Kidney (tissue), 14 donors: ENCODE measurements around the gene CCDC88C. TPM values are rescaled to one million over a fixed set of nuclear protein-coding genes. Genes with fewer than 3 reads are reported as not detected.
A peak's percentile ranks its signal among the peaks of the same experiment; 100 is the strongest.

Experiments
- DNase-seq, 5 donors: peaks; one replicate each; pipeline ENCODE4 v3.0.0-alpha.2; 2013 to 2020
- FAIRE-seq: peaks from 2 replicates; lab custom pipeline; 2012; peaks lifted over from hg19 to GRCh38; lab: Jason Lieb, UNC
- H3K27ac ChIP-seq, 2 donors: one replicate each; pipeline ENCODE4 v1.7.0; 2013; ENCODE audit warnings: low read depth in 2 of 2, low read length in 2 of 2, inconsistent platforms in 1 of 2
- H3K27me3 ChIP-seq: one replicate; pipeline ENCODE4 v1.7.1; 2013; ENCODE audit warnings: low read length, inconsistent platforms; ENCODE audit not compliant: control insufficient read depth, insufficient read depth
- H3K36me3 ChIP-seq, 3 donors: one replicate each; pipeline versions ENCODE4 v1.7.0 to v1.7.1; 2013; ENCODE audit warnings: low read length in 3 of 3, control low read depth in 1 of 3, inconsistent platforms in 1 of 3; ENCODE audit not compliant: insufficient read depth in 3 of 3, control insufficient read depth in 2 of 3
- H3K4me1 ChIP-seq, 3 donors: one replicate each; pipeline versions ENCODE4 v1.7.0 to v1.7.1; 2013; ENCODE audit warnings: low read length in 3 of 3, inconsistent platforms in 1 of 3, low read depth in 1 of 3; ENCODE audit not compliant: control insufficient read depth in 2 of 3, insufficient read depth in 2 of 3
- H3K4me3 ChIP-seq, 3 donors: one replicate each; pipeline versions ENCODE4 v1.7.0 to v1.8.1; 2013; ENCODE audit warnings: low read length in 3 of 3, control low read depth in 1 of 3, inconsistent platforms in 1 of 3
- H3K9ac ChIP-seq, 3 donors: one replicate each; pipeline versions ENCODE4 v1.7.0 to v1.7.1; 2013; ENCODE audit warnings: low read length in 3 of 3, control low read depth in 1 of 3, inconsistent platforms in 1 of 3
- H3K9me3 ChIP-seq, 3 donors: one replicate each; pipeline versions ENCODE4 v1.7.0 to v1.7.1; 2013; ENCODE audit warnings: low read length in 3 of 3, control low read depth in 1 of 3, inconsistent platforms in 1 of 3; ENCODE audit not compliant: control insufficient read depth in 2 of 3, insufficient read depth in 1 of 3
- intact Hi-C: fragments of 100-400 bp; cut with DNase I; formaldehyde crosslinking; loops from one replicate; pipeline ENCODE4 v1.11.1; 2022
- polyA plus RNA-seq: library from polyadenylated mRNA; stranded (reverse); fragments of 350-450 nt; fragmentation: Illumina TruSeq; extraction: RNeasy Lipid Tissue Mini Kit (QIAGEN cat#74804); gene quantifications from one replicate; pipeline ENCODE4 v1.2.3, GENCODE V29; 2014; ENCODE audit warnings: low read depth, low replicate concordance; ENCODE audit not compliant: insufficient read depth
- total RNA-seq: library from RNA; stranded (reverse); fragmentation: NEBNext Ultra II Directional; extraction: Animal tissue kit (Norgen Biotek cat#: 25700); gene quantifications from one replicate; pipeline ENCODE4 v1.2.1, GENCODE V29; 2021
- TF ChIP-seq, protein P1 (sequence below): IDR thresholded peaks from 3 replicates; pipeline ENCODE4 v1.5.1; 2012; ENCODE audit warnings: mild to moderate bottlenecking, moderate library complexity, borderline replicate concordance; ENCODE audit not compliant: insufficient read depth; ENCODE audit errors: extremely low read depth
- donor health status: control.
- donor health status: control.
- donor health status: control.
- donor health status: control.
- donor health status: control.
- donor health status: DM: yes; HTN: yes; CAD: no.
- donor health status: Normal renal cell carcinoma (clear cell type).

The CCDC88C gene
- total and polyA plus RNA-seq, 2 donors from 2014 or later: 6.6 to 32.8 TPM

DNA sequence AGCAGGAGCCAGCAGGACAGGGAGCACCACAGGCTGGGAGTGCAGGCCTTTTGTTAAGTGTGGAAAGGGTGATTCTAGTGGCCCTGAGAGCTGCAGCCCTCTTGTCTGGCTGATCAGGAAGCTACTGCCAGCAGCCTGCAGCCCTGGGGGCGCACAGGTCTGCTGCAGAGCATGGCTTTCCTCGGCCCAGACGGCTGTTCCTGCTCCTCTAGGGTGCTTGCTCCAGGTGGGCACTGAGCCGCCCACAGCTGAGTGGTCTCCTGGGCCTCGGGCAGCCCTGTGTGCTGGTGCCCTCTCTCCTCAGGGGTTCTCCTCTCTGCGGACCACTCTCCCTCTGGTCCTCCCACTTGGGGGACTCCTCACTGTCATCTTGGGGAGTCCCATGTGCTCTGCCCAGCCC is 18.9 kb downstream of the CCDC88C start:
- Histone ChIP-seq H3K4me3 (no peak overlapping the region), H3K27me3 (no peaks in the 10 kb centered on the region), H3K9ac (no peak overlapping the region), H3K9me3 (no peaks in the 10 kb centered on the region), H3K4me1 (peaks cover 7 to 27% (median 8%) of the 10 kb centered on the region in 3 donors), H3K36me3 (no peaks in the 10 kb centered on the region), H3K27ac (no peak overlapping the region)
- TF ChIP-seq, protein P1, sequence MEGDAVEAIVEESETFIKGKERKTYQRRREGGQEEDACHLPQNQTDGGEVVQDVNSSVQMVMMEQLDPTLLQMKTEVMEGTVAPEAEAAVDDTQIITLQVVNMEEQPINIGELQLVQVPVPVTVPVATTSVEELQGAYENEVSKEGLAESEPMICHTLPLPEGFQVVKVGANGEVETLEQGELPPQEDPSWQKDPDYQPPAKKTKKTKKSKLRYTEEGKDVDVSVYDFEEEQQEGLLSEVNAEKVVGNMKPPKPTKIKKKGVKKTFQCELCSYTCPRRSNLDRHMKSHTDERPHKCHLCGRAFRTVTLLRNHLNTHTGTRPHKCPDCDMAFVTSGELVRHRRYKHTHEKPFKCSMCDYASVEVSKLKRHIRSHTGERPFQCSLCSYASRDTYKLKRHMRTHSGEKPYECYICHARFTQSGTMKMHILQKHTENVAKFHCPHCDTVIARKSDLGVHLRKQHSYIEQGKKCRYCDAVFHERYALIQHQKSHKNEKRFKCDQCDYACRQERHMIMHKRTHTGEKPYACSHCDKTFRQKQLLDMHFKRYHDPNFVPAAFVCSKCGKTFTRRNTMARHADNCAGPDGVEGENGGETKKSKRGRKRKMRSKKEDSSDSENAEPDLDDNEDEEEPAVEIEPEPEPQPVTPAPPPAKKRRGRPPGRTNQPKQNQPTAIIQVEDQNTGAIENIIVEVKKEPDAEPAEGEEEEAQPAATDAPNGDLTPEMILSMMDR: no peak
- no peak for FAIRE-seq
- DNase-seq: no peak
- intact Hi-C loops: no loop called here

DNA sequence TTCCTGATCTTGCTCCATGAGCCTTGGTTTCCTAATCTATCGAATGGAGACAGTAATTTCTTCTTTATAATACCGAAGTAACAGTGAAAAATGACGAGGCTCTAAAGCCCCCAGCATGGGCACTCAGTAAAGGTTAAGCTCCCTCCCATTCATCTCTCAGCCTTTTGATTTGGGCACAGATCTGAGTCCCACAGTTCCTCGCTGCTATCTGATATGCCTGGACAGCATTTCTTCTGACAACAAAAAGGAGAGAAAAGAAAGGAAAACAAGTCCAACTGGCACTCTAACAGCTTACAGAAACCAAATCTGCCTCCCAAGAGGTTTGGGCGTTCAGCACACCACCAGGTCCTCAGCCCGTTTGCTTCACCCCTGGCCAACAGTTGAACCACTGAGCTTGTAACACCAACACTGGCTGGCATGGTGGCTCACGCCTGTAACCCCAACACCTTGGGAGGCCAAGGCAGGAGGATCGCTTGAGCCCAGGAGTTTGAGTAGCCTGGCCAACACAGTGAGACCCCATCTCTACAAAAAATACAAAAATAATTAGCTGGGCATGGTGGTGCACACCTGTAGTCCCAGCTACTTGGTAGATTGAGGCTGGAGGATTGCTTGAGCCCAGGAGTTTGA is 19.5 kb downstream of the CCDC88C start:
- Histone ChIP-seq H3K27ac (no peak overlapping the region), H3K36me3 (no peaks in the 10 kb centered on the region), H3K9me3 (no peaks in the 10 kb centered on the region), H3K9ac (no peak overlapping the region), H3K4me1 (peaks cover 7 to 26% (median 8%) of the 10 kb centered on the region in 3 donors), H3K27me3 (no peaks in the 10 kb centered on the region), H3K4me3 (no peak overlapping the region)
- DNase-seq (no peak), FAIRE-seq (no peak)
- intact Hi-C loops: no loop called here
- TF ChIP-seq, protein P1: no peak

DNA sequence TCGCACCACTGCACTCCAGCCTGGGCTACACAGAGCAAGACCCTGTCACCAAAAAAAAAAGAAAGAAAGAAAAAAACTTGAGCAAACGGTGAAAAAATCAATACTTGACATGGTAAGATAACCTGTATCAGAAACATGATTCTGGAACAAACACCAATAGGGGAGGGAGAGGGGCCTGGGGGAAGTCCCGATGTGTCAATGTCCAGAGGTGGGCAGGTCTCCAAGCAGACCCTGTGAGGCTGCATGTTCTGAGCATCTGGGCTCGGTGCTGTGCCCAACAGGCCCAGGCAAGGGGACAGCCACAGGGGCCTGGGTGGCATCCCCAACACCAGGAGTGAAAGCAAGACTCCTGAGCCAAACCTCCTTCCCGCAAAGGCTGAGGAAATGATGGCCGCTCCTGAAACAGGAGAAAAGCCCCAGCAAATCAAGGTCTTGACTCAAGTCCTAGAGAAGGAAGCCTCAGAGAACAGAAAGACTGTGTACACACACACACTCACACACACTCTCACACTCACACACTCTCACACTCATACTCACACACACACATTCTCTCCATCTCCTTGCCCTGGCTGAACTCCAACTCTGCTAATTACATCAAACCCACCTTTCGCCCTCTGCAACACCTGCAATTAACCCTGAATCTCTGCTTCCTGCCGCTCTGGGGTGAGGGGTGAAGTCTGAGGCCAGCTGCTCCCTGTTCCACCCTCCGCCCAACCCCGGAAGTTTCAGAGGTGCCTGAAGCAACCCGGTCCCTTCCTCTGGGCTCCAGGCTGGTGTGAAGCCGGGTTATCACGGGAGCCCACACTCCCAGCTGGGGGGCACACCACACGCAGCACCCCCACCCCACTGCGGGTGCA is 20.4 kb downstream of the CCDC88C start:
- TF ChIP-seq, protein P1: no peak
- H3K9ac ChIP-seq: no peak overlapping the region
- H3K27ac ChIP-seq: no peak overlapping the region
- H3K27me3 ChIP-seq: no peaks in the 10 kb centered on the region
- H3K36me3 ChIP-seq: no peaks in the 10 kb centered on the region
- DNase-seq (peak in 1 of 5 donors; percentile 53), FAIRE-seq (no peak)
- no peak overlapping the region for H3K4me3 ChIP-seq
- intact Hi-C loops: no loop called here
- H3K4me1 ChIP-seq: peaks cover 6 to 21% (median 7%) of the 10 kb centered on the region in 3 donors
- no peaks in the 10 kb centered on the region for H3K9me3 ChIP-seq
